NCI-H345 (cell line): Measurements from ENCODE around the gene PCBP1.
"Not testable (repeated sequence)": the region's sequence is repeated elsewhere in the genome, so short reads cannot be mapped to it uniquely, and the experiment has no call there.

Source experiments
- DNase-seq: peaks from one replicate; lab custom pipeline; 2025; lab: John Stamatoyannopoulos, UW

Gene PCBP1

DNA sequence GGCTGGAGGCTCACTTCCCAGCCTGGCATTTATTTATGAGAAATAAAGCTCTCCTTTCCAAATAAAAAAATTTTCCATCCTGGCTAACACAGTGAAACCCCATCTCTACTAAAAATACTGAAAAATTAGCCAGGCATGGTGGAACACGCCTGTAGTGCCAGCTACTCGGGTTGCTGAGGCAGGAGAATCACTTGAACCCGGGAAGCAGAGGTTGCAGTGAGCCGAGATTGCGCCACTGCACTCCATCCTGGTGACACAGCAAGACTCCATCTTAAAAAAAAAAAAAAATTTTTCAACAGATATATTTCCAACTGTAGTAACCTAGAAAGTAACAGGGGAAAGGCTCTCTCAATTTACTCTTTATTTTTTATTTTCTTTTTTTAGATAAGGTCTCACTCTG, 6.1 kb upstream of the PCBP1 start:
- DNase-seq: no peak

DNA sequence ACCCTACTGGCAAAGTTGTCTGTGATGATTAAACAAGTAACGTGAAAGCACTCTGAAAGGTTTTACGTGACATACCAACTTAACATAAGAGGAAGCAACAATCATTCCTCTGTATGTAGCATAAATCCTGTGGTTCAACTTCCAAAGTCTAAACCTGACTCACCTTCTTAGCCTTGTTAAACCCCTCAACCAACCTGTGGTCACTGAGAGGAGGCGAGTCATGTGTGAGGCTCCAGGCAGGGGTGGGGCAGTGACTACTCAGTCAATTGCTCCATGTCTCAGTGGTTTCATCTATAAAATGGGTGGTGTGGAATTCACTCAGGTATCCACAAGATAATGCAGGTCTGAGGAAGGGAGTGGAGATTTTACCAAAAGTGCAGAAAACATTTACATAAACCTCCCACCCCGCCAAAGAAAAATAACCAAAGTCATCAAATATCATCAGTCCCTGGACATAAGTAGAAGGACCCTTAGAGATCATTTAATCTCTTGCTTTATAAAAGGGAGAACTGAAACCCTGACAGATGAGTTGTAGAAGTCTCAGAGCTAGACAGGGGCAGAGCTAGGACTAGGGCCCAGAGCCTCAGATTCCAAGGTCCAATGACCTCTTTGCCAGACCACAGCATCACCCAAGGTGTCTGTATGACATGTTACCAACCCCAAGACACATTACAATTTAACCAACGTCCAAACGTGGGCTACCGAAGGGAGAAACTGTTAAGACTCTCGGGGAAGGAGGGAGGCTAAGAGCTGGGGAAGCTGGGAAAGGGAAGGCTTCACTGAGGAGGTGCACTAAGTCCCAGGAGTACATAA, 3.7 kb upstream of the PCBP1 start:
- no peak for DNase-seq

- DNase-seq: no peak
Observed at GRCh38 chr2:70084973-70085710, 2.1 kb upstream of the PCBP1 start.

DNA sequence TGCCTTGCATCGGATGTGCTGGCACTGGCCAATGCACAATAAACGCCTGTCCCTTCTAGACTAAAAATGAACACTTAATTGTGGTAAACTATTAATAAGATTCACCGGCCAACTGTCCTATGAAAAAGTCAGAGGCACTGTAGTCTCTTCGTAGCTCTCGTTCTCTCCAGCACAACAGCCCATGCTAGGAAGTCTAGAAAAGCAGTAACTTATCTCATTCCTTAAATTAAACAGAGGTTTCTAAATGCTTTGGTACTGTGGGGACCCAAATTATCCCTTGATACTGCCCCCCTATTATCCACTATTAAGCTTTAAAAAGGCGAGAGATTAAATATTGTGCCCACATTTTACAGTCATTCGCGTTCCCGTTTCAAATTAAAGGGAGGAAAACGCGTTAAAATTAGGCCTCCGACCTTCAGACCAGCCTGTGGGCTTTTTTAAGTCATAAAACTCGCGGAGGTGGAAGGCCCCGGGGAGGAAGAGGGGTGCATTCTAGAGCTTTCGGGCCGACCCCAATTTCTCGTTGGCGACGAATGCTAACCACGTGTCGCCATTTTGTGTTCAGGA, 1.5 kb upstream of the PCBP1 start:
- no peak for DNase-seq

GRCh38 chr2:70086278-70086837, 919 bp upstream of the PCBP1 start:
- peak; percentile 86 for DNase-seq

- DNase-seq: peak; percentile 6
Observed at GRCh38 chr2:70087702-70088597, 673 bp downstream of the PCBP1 start.

DNA sequence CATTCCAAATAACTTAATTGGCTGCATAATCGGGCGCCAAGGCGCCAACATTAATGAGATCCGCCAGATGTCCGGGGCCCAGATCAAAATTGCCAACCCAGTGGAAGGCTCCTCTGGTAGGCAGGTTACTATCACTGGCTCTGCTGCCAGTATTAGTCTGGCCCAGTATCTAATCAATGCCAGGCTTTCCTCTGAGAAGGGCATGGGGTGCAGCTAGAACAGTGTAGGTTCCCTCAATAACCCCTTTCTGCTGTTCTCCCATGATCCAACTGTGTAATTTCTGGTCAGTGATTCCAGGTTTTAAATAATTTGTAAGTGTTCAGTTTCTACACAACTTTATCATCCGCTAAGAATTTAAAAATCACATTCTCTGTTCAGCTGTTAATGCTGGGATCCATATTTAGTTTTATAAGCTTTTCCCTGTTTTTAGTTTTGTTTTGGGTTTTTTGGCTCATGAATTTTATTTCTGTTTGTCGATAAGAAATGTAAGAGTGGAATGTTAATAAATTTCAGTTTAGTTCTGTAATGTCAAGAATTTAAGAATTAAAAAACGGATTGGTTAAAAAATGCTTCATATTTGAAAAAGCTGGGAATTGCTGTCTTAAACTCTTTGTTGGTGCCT, 1.4 kb downstream of the PCBP1 start:
- no peak for DNase-seq

GRCh38 chr2:70089220-70089982, 2.1 kb downstream of the PCBP1 start:
- peak; percentile 53 for DNase-seq

- no peak for DNase-seq
Observed at GRCh38 chr2:70089983-70090525, 2.8 kb downstream of the PCBP1 start.

- no peak for DNase-seq
Observed at GRCh38 chr2:70090706-70091334, 3.5 kb downstream of the PCBP1 start.

DNA sequence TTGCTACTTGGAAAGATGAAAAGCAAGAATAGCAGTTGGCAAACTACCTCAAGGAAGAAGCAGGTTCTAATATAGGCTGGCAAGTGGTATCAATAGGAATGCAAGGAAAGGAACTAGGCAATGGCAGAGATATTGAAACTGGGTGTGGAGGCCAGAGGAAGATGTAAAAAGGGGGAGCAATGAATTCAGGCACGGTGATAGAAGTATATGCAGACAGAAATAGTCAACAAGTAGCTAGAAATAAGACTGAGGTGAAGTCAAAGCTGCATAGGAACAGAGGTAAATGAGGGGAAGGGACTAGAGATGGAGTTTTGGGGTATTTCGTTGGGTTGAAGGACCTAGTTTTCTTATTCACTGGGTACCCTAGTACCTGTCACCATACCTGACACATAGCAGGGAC, 4.1 kb downstream of the PCBP1 start:
- DNase-seq: no peak

- no peak for DNase-seq
Observed at GRCh38 chr2:70091816-70092215, 4.5 kb downstream of the PCBP1 start.

- not testable (repeated sequence) for DNase-seq
Observed at GRCh38 chr2:70092576-70093243, 5.4 kb downstream of the PCBP1 start.

DNA sequence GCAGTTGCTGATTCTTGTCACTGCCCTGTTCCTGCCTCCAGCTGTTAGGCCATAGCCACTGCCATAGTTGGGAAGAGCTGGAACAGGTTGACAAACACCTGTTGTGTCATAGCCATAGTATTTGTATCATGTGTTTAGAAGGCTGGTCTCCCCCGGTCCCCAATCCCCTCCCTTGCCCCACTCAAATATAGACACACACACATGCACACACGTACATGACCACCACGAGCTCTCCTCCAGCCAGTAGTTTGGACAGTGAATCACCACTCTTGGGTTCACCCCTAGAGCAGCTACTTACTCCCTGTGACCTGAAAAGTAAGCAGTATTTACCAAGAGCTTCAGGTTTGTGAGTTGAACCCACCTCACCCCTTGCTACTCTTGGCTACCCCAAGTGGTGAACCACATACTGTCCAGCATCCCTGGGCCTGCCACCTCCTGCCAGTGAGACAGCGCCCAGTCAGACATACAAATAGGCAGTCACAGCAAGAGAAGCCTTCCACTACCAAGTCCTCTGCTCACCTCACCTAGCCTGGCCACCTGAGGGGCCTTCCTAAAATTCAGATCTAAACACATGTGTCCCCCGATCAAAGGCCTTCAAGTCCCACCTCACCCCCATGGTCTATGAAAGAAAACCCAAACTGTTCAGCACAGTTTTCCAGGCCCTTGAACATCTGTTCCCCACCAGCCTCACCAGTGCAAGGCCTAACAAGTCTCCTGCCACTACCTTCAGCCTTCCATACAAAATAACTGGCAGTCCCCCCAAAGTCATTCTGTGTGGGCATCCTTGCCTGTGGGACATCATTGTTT, 7.1 kb downstream of the PCBP1 start:
- no peak for DNase-seq

DNA sequence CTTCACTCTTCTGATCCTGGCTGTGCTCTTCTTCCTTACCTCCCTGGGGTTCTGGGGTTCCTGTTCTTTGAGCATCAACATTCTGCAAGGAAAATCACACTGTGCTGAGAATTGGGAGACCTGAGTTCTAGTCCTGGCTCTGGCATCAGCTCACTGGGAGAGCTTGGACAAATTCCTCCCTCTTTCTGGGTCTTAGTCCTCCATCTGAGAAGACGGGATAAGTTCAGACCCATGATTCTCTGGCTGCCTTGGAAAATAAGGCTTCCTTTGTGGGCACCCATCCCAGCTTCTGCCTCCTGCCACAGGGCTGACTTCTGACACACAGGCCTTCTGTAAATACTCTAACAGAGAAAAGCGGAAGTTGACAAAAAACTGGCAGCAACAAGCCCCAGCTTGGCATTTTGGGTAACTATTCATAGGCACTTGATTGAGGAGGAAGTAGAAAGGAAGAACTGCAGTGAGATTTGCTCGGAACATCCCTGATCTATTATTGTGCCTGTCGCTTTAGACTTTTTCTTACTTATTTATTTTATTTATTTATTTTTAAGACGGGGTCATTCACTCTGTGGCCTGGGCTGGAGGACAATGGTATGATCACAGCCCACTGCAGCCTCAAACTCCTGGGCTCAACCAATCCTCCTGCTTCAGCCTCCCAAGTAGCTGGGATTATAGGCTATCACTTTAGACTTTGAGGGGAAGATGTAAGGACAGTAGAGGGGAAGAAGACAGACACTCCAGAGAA, 7.9 kb downstream of the PCBP1 start:
- DNase-seq: no peak

DNA sequence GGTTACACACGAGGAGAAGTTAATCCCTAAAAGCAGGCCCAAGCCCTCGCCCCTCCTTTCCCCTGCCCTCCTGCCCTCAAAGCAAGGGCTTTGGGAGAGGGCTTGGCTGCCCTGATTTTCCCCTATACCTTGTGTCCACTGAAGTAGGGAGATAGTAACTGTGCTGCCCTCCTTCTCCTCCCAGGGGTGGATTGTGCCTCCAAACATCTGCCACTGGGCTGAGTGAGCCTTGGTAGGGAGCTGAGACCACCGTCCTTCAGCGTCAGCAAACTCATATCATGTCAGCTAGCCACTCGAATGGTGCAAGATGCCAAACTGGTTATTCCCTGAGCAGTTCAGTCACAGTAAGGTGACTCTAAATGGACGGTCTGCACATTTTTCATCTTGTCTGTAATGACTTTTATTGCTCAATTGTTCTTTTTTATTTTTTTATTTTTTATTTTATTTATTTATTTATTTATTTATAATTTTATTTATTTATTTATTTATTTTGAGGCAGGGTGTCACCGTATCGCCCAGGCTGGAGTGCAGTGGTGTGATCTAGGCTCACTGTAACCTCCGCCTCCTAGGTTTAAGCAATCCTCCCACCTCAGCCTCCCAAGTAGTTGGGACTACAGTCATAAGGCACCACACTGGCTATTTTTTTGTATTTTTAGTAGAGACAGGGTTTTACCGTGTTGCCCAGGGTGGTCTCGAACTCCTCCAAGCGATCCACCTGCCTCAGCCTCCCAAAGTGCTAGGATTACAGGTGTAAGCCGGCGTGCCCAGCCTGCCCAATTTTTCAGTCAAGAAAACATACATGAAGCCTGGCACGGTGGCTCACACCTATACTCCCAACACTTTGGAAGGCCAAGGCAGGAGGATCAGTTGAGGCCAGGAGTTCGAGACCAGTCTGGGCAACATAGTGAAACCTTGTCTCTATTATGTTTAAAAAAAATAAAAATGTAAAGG, 8.7 kb downstream of the PCBP1 start:
- no peak for DNase-seq
